ENCODE measurements around the gene ALPK3.

ALPK3 gene

DNA sequence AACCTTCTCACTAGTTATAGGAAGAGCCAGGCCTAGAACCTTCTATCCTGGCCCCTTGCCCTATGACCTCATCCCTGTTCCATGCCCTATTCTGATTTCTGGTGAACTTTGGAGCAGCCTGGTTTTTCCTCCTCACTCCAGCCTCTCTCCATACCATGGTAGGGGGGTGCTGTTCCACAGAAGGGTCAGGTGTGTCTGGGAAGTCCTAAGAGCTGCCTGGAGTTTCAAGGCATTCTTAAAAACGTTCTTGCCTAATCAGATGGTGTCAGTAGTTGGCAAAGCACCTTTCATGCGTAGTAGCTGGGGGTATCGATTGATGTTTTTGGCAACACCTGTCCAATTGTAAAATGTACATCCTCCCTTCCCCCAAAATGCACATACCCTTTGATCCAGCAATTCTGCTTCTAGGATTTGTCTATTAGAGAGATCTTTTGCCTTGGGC is 16.8 kb upstream of the ALPK3 start:
- no peak for DNase-seq

DNA sequence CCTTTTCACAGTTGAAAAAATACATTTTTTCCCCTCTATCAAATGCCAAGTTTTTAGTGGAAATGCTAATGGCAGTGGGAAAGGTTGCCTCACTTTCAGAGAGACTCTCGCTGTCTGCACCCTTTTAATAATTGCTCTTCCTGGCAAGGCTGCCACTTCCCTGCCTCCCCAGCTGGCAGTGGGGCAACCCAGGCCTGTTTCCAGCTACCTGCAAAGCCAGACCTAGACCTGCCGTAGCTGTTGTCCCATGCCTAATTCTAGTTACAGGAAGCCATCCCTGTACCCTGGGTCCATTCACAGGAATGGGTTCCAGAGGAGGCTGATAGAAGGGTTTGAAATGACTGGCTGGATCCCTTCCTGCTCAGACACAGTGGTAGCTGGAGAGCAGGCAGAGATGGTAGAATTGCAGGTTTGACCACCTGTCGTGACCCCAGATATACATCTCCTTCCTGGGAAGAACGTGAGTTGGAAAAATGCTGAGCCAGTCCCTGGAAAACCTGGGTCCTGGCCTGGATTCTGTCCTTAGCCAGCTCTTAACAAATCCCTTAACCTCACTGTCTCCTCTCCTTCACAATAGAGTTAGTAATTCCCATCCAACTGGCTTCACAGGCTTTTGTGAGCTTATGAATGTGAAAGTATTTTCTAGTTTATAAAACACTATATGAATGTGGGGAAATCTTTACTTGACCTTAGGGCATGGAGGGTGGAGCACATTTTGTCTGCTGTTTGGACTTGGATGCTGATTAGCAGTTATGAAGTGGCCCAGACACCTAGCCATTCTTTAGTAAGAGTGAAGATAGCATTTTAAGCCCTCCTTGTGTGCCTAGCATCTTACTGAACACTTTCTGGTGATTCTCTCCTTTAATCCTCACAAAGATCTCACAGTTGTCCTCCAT is 12.9 kb upstream of the ALPK3 start:
- no peak for DNase-seq

DNA sequence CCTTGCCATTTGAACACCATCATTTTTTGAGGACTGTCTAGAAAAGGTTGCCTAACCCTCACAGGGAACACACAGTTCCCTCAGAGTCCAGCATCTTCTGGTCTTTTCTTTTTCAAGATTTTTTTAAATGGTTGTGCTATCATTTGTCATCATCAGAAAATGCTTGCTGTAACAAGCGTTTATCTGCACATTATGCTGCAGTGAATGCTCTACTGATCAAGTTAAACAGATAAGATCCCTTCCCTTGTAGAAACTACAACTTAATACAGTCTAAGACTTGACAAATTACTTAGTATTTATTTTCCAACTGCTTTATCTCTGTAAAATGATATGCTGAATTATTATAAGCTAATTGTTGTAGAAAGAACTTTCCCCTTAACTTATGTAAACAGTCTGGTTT is 11.9 kb upstream of the ALPK3 start:
- no peak for DNase-seq

DNA sequence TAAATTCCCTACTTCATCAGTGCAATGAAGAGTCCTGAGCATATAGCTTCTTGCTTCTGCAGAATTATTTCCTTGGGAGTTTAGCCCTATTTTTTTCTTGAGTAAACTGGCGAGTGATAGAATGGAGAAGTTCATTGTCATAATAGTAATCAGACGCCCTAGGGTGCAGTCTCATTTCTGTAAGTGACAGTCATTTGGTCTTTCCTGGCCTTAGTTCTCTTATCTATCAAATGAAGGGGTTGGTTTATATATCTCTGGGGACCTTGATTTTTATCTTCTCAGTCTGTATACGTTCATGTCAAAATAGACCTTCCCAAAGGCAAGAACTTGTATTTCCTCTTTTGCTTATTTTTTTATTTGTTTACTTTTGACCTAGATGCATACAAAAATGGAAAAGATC is 9.9 kb upstream of the ALPK3 start:
- no peak for DNase-seq

DNA sequence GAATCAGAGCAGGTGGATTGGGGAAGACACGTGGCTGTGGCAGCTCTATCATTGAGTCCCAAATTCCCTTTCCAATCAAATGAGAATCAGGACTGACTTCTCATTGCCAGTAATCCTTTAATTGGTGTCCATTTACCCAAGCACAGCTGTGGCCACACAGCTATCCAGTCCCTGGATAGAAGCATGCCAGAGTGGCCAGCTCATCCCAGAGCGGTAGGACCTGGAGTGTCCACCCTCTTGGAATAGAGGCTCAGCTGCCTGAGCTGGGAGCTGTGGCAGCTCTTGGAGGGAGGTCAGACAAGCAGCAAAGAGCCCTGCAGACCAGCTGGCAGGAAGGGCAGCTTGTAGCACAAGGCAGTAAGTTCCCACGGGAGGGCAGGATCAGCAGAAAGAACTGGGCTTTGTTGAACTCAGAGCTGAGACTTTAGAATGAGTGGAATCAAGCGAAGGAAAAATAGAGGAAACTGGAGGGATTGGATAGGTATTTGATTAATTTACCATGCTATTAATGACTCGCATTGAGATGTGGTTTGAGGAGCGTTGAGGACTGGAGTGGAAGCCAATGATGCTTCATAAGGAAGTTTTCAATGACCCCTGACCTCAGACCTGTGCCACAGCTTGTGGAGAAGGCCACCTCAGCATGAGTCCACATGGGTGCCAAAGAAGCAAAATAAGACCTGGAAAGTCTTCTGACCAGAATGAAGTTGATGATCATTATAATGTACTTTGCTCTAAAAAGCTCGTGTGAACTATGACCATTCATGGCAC is 6.9 kb upstream of the ALPK3 start:
- no peak for DNase-seq

DNA sequence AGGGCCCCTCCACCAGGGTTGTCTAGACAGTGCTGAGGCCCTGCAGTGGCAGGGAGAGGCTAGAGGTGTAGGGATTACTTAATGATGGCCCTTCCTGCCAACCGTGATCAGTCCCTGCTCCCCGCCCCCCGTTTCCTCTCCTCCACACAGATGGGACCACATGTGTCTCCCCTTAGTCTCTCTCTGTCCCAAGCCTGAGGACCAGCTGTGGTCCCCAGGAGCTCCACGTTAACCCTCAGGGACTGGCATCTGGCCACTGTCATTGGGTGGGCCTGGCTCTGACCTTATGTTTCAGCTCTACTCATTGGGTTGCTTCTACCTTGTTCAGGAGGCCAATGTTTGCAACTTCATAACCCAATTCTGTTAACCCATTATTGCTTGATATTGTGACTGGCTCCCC is 6.0 kb upstream of the ALPK3 start:
- DNase-seq: no peak

DNA sequence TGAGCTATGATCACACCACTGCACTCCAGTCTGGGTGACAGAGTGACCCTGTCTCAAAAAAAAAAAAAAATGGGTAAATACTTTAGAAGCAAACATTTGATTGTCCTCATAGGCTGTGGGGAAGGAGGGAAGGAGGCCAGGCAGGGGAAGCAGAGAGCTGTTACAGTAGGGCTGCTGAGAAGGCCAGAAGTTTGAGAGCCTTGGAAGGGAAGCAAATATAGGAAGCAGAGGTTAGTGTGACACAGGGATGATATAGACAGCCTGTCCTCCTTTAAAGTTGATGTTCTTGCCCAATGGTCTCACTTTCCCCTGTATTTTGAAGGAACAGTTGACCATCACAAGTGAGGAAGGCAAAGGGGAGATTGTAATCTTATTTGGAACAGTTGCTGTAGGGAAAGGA is 5.3 kb upstream of the ALPK3 start:
- no peak for DNase-seq

DNA sequence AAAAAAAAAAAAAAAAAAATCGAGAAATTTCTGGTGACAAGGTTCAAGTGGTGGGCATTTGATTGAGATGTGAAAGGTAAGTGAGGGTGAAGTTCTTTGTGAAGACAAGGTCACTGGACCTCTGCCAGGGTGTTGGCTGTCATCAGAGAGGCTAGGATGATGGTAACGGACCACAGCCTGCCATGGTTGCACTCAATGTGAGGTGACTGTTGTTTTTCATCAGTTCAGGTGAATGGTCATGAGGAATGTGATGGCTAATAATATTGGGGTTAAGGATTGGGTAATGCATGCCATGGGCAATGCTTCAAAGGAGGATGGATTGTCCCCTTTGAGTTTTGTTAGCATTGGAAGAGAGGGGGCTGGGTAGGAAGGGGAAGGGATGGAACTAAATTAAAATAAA is 4.3 kb upstream of the ALPK3 start:
- DNase-seq: no peak

DNA sequence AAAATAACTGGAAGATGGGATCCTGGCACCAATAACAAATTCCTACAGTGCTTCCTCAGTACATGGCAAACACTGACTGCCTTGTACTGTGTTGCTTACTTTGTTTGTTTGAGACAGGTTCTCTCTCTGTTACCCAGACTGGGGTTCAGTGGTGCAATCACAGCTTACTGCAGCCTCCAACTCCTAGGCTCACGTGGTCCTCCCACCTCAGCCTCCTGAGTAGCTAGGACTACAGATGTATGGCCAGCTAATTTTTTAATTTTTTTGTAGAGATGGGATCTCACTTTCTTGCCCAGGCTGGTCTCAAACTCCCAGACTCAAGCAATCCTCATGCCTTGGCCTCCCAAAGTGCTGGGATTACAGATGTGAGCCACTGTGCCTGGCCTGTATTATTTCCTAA is 3.7 kb upstream of the ALPK3 start:
- no peak for DNase-seq

DNA sequence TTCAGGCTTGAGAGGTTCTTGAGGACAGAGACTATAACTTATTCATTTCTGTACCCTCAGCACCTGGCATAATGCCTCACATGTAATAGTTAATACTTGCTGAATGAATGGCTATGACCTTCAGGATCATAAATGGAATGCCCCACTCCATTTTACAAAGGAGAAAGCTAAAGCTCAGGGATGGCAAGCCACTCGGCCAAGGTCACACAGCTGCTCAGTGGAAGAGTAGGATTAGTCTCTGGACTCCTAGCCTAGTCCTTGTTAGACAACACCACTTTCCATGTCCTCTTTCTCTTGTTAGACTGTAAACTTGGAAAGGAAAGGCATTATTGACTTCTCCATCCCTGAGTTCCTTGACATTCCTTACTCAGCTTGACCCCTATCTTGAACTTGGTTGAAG is 3.2 kb upstream of the ALPK3 start:
- no peak for DNase-seq

DNA sequence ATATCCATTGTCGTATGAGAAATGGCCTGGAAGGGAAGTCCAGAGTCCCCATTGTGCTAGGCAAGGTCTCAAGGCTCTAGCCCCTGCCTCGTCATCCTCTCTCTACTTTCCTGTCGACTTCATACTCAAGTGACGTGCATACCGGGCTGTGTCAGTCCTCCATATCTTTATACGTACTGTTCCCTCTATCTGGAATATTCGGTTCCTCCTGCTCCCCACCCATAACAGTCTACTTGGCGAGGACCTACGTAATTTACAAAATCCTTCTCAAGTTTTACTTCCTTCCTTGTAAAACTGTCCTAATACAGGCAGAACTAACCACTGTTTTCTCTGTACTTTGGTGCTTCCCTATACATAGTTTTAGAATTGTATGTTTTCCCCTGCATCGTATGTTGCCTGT is 2.2 kb upstream of the ALPK3 start:
- DNase-seq: no peak

DNA sequence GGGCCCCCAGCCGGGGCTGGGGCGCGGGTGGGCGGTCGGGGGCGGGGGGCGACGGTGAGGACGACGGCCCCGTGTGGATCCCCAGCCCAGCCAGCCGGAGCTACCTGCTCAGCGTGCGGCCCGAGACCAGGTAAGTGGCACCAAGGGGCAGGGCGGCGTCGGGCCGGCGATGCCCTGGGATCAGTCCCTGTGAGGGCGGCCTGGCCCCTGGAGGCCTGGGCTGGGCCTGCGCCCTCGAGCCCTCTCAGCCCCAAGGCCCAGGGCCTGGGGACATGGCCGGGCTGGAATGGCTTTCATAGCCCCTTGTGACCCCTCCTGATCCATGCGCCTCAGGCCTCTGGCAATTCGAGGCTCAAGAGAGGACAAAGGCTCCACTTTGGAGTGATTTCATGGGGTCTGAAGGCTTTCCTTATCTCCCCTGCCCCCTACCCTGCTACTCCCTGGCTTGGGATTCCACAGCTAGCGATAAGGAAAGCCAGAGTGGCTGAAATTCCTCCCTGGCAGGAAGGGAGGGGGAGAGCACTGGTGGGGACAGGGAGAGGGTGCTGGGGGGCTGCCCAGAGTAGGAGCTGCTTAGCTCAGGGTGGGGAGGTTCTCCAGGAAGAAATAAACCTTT is 418 bp downstream of the ALPK3 start:
- DNase-seq: no peak

DNA sequence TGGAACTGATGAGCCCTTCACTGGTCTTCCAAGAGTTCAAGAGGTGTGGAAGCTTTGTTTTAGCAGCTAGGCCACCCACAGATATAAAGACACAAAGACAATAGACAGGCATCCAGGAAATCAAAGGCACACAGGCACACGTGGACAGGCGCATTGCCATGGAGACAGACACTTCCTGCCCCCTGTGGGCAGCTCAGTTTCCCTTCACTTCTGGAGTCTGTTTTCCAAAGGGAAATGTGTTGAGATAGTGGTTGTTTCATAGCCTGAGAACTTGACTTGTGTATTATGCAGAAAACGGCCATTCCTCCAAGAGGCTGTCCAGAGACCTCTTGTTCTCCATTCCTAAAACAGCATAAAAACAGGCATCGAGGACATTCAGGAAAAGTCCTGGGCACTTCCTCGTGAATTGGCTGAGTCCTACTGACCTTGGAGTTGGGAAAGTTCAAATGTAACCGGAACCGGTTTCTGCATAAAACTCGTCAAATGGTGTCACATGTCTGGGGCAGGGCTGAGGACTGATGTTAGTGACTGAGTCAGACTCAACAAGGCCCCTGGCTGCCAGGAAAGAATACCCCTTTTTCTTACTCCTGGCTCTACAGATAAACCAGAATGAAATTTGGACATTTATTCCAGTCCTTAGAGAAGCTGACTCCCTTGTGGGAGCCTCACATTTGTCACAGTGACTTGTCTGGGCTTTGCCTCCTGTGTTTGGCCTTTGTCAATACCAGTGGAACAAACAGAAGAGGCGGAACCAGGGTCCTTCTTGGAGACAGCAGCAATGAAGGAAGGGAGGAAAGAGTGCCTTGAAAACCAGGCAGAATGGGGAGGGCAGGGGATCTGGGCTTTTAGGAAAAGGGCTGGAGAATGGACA is 1.3 kb downstream of the ALPK3 start:
- DNase-seq: no peak

DNA sequence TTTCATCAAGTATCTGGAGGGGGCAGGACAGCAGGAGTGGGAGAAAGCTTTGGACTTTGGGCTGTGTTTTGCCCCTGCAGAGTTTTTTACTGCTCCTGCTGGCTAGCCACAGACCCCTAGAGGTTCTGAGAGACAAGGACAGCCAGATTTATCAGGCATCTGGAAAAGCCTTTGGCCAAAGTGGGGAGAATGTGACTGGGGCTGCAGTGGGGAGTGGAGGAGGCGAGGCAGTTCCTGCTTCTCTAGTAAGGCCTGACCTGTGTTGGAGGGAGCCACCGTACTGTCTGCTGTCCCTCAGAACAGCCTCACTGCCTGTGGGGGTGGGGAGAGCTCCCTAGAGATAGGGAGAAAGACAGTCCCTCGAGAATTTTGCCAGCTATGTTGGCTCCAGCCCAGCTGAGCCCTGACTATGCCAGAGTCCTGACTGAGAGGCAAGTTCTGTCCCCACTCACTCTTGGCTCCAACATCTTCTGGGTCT is 2.2 kb downstream of the ALPK3 start:
- DNase-seq: no peak

DNA sequence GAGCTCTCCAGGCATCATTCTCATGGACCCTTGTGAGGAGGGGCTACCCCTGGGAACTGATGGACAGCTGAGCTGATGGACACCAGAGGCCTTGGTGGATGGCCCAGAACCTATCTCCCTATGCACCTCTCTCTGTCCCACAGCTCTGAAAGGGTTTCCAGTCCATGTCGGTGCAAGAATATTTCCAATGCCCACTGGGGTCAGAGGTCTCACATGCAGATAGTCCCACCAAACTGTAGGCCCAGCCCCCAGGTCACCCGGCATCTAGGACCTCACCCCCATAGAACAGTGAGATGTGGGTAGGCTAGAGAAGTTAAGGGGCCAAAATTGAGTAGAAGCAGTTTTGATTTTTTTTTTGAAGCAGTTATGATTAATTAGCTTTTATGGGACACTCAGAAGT is 2.6 kb downstream of the ALPK3 start:
- DNase-seq: no peak

DNA sequence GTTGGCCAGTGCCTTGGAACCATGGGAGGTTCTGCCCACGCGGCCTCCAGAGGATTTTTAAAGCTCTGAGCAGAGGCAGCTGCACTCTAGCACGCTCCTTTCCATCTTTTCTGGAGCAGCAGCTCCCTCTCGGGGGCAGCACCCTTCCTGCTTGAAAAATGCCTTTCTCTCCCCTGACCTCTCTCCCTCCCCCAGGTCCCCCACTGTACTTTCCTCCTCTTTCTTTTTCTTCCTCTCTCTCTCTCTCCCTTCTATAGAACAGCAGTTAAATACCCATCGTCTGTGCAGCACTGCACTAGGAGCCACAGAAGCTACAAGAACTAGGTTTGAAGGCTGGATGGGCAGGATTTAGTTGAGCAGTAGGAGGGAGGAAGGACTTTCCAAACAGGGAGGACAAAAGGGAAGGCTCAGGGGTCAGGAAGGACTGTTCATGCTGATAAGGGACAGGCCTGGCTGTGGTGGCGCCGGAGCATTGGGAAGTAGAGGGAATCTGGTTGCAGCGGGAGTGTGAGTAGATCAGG is 4.4 kb downstream of the ALPK3 start:
- DNase-seq: no peak

DNA sequence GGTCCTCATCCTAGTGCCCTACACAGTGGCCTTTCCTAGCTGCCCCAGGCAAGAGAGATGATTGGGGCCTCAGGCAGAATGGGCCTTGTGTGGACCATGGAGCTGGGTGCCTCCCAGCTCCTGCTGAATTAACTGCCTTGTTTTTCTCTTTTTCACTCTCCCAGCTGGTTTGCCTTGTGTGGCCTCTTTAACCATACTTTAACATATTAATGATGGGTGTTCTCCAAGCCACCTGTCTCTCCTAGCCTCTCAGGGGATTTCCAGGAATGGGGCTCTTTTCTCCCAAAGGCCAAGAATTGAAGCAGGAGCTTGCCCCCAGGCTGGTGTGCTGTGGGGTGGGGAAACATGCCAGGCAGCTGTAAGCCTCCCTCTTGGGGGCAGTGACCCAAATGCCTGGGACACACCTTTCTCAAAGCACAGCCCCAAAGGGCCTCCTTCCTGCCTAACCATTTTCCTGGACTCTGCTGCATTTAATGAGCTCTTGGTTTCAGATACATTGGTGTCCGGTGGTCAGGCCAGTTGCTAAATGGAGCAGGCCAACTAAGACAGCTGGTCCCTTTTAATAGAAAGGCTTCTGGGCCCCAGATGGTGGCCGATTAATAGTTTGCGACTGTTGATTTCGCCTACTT is 5.6 kb downstream of the ALPK3 start:
- no peak for DNase-seq

DNA sequence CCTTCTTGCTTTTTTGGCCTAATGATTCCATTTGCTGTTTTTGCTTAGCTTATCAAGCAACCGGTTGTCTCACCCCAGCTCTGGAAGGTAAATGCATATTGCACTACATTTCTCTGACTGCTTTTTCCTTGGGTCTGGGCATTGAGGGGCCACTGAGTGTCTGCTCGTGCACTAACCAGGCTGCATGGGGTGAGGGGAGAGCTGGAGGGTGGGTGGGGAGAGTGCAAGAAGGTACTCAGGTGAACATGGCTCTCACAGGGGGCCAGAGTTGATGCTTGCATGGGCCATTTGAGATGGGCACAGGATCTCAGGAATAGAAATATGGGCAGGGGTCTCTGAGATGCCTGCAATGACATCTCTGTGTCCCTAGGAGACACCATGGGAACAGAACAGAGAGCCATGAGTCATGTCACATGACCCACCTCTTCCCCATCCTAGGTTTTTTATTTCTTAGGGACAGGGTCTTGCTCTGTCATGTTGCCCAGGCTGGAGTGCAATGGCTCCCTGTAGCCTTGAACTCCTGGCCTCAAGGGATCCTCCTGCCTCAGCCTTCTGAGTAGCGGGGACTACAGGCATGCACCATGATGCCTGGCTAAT is 6.2 kb downstream of the ALPK3 start:
- DNase-seq: no peak

DNA sequence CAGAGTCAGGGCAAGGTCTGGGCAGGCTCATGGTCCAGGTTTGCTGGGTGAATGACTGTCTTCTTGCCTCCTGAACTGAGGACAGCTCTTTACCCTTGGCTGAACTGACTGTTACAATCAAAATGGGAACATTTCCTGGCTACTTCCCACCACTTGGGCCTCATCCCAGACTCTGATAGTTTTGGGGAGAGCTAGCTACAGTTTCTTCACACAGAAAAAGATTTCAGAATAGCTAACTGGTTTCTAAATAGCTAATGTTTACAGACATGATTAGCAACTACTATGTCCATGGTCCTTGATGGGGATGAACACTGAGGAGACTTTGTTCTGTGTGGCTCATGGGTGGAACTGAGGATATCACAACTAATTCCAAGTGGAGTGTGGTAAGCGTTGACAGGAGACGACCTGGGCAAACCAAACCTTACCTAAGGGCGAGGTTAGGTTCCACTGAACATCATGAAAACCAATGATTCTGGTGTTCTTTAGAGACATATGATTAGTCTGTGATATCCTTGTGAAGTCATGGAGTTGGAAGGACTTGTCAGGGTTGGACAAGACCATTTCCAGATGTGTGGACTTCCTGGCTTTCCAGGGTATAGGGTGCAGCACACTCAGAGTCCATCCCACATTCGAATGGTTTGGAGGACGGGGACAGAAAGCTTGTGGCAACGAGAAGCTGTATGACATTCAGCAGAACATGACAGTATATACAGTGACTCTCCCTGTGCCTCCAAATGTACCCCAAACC is 7.3 kb downstream of the ALPK3 start:
- DNase-seq: no peak

DNA sequence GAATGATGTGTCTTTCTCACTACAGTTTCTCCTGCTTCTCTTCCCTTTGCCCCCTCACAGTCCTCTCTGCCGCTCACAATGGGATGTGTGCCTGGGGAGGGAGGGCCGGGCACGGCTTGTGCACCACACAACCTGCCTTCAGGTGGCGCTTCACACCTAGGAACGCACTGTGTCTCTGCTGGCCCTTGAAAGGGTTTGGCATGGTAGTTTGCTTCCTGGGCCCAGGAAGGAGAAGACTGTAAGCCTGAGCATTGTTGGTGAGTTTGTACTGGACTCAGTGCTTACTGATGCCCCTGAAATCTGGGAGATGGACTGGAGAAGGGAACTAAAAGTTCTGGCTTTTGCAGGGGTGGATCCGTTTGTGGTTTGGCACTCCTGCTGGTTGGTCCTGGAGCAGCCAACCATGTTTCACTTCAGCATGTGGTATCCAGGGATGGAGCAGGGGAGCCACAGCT is 9.2 kb downstream of the ALPK3 start:
- no peak for DNase-seq

DNA sequence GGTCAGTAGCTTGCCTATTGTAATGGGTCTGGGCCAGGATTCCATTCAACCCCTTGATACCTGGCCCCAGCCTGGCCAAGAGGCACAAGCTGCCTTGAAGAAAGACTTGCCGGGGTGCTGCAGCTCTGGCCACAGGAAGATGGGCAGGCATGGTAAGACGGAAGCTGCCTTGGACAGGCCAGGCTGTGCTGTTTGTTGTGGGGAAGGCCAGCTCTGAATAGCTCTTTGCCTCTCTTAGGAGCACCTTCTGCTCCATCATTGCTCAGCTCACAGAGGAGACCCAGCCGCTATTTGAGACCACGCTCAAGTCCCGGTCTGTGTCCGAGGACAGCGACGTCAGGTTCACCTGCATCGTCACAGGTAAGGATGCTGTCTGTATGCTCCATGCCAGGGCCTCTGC is 10.1 kb downstream of the ALPK3 start:
- no peak for DNase-seq
